Erythroblast (primary cell): Measurements from ENCODE around the gene TIAL1.

ENCODE experiments used
- GATA1 ChIP-seq: IDR thresholded peaks from 2 replicates; pipeline ENCODE4 v1.6.1; 2011; ENCODE audit warnings: low read depth, mild to moderate bottlenecking, control low read depth, low read length, moderate library complexity
- POLR2A ChIP-seq: IDR thresholded peaks from 2 replicates; pipeline ENCODE4 v1.6.1; 2011; ENCODE audit warnings: mild to moderate bottlenecking, low read length

DNA sequence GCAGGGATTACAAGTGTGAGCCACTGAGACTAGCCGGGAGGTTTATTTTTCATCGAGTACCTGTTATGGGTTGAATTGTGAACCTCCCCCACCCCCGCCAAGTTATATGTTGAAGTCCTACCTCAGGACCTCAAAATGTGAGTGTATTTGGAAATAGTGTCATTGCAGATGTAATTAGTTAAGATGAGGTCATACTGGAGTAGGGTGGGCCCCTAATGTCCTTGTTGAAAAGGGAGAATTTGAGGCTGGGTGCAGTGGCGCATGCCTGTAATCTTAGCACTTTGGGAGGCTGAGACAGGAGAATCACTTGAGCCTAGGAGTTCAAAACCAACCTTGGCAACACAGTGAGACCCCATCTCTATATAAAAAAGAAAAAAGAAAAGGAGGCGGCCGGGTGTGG is 43.6 kb upstream of the TIAL1 start:
- TF ChIP-seq POLR2A (no peak), GATA1 (no peak)
